HuH-7.5 (cell line): Measurements from ENCODE around the gene HS3ST2.
"Not testable (repeated sequence)": the region's sequence is repeated elsewhere in the genome, so short reads cannot be mapped to it uniquely, and the experiment has no call there.

Experiments
- DNase-seq: peaks from one replicate; pipeline ENCODE4 v3.0.0; 2011; ENCODE audit warnings: low spot score

The HS3ST2 gene

DNA sequence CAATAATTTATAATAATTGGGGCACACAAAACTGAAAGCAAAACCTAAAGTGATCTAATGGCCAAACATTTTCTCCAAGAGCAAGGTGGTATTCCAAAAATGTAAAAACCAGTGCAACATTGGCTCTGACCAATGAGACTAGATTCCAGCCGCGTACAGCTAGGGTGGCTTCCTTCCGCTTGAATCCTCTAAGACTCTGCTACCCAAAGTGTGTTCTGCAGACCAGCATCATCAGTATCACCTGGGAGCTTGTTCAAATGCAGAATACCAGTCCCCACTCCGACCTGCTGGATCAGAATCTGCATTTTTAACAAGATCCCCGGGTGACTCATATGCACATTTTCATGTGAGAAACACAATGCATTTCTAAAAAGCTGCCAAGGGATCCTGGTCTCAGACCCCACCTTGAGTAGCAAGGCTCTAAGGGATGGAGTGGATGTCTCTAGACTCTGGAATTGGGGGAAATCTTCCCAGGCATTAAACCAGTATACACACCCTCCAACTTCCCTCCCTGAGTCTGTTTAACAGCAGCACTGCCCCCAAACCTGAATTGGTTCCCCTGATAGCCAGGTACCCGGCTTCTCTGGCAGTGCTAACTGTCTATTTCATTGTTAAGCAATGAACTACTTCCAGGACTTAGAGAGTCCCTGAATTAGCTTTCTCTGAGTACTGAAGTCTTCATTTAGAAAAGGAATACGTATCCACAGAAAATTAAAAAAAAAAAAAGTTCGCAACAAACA is 118.2 kb downstream of the HS3ST2 start:
- no peak for DNase-seq

DNA sequence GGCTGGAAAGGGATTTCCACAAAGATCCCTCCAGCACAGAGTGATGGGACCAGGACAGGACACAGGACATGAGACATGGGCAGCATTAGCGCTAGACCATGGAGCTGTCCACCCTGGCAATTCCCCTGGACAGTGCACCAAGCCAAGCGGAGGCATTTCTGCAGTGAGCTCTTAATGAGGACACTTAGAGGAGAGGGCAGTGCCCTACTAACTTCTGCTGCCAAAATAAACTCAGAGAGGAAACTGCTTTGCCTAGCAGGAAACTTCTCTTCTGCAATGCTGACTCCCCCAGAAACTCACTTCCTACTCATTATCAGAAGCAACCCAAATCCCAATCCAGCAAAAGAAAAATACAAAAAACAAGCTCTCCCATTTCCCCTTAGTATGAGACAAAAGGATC is 119.2 kb downstream of the HS3ST2 start:
- DNase-seq, result no peak

DNA sequence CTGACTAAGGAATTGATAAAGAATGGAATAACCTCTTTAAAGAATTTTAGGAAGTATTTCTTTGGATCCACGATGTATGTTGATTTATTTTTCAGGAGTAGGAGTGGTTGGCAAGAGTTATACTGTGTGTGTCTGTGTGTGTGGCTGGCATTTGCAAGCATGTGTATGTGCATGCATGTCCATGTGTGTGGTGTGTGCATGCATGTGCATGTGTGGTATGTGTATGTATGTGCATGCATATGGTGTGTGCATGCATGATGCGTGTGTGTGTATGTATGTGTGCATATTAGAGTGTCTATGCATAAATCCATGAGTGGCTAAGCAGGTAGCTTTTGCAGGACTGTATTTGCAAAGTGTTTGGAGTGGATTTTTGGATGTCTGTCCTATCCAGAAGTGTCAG is 120.8 kb downstream of the HS3ST2 start:
- no peak for DNase-seq

DNA sequence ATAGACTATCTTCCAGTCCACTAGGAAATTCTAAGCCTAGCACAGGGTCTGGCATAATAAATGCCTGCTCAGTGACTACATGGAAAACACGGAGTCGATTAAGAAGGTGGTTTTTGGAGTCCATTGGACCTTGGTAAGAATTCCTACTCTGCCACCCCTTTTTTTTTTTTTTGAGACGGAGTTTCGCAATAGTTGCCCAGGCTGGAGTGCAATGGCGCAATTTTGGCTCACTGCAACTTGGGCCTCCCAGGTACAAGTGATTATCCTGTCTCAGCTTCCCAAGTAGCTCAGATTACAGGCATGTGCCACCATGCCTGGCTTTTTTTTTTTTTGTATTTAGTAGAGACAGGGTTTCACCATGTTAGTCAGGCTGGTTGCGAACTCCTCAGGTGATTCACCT is 123.2 kb downstream of the HS3ST2 start:
- DNase-seq, result no peak

DNA sequence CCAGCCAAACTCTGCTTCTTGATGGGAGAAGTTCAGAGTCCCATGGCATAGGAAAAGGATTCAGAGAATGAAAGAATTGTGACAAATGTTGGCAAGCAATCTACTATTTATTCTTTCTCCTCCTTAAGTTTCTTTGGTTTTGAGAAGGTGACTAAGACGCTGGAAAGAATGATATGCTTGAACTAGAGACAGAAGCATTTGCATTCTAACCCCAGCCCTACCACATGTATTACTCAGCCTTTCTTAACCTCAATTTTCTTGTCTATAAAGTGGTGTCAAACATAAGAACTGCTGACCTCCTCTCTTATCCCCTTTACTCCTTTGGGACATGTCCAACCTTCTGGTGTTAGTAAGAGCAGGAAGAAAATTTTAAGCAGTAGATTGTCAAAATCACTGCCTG is 124.7 kb downstream of the HS3ST2 start:
- DNase-seq, result no peak

DNA sequence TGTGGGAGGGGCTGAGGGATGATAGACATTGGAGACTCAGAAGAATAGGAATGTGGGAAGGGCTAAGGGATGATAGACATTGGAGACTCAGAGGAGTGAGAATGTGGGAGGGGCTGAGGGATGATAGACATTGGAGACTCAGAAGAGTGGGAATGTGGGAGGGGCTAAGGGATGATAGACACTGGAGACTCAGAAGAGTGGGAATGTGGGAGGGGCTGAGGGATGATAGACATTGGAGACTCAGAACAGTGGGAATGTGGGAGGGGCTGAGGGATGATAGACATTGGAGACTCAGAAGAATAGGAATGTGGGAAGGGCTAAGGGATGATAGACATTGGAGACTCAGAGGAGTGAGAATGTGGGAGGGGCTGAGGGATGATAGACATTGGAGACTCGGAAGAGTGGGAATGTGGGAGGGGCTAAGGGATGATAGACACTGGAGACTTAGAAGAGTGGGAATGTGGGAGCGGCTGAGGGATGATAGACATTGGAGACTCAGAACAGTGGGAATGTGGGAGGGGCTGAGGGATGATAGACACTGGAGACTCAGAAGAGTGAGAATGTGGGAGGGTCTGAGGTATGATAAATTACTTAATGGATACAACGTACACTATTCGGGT is 125.9 kb downstream of the HS3ST2 start:
- DNase-seq, result not testable (repeated sequence)

DNA sequence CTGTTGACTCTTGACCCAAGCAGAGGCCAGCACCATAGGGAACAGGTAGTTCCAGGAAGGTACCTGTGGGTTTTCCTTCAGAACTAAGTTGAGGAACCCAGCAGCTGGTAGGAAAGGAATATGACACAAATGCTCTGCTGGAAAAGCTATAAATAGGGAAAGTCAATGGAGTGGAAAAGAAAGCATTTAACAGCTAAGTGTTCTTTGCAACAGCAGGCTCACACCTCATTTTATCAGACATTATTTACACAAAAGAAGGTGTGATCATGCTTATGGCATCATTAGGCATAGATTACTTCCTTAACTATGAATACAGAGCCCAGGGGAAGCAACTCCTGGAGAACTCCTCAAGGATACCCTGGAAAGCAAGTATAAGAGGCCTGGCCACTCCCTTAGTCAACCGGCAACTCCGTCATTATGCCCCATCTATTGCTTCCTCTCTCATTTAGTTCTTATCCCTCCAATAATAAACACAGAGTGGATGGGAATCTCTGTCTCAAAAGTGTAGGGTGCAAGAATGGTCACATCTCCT is 128.1 kb downstream of the HS3ST2 start:
- DNase-seq, result no peak

DNA sequence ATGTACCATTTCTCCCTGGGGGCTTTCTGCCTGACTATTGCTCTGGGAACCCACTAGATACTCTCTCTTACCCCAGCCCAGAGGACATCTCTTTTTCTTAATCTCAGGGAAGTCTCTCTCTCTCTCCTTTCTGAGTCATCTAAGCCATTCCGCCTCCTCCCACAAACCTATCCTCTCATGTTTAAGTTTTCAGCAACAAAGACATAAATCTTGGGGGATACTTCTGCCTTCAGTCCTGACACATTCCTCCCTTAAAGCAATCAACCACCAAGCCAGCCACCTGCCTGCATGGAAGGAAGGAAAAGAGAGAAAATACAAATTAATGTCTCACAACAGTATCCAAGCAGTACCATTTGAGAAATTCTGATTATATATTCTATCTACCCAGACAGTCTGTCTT is 128.8 kb downstream of the HS3ST2 start:
- no peak for DNase-seq

DNA sequence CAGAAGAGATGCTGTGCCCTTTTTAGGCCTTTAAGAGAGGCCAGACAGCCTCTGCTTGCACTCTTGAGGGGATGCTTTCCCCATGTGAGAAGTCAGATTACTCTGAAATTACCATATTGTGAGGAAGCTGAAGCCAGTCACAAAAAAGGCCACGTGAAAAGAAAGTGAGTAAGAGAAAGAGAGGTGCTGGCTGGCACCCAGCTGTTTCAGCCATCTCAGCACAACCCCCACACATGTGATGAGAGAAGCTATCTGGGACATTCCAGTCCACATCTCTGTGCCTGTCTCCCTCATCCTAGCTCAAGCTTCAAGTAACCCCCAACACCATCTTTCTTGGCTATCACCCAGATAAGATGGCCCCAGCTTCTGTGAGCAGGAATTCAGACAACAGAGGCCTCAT is 131.4 kb downstream of the HS3ST2 start:
- no peak for DNase-seq

DNA sequence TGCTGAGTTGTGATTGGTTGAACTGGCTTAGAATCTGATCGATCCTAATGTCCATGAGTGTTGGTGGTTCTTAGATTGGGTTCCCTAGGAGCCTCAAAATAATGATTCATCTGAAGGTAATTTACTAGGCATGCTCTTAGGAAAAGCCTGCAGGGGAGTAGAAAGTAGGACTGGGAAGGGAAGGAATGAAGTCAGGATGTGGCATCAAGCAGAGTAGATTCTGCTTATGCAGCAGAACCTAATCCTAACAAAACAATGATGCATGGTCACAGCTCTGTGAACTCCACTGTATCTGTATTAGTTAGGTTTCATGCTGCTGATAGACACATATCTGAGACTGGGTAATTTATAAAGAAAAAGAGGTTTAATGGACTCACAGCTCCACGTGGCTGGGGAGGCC is 132.5 kb downstream of the HS3ST2 start:
- DNase-seq, result no peak

DNA sequence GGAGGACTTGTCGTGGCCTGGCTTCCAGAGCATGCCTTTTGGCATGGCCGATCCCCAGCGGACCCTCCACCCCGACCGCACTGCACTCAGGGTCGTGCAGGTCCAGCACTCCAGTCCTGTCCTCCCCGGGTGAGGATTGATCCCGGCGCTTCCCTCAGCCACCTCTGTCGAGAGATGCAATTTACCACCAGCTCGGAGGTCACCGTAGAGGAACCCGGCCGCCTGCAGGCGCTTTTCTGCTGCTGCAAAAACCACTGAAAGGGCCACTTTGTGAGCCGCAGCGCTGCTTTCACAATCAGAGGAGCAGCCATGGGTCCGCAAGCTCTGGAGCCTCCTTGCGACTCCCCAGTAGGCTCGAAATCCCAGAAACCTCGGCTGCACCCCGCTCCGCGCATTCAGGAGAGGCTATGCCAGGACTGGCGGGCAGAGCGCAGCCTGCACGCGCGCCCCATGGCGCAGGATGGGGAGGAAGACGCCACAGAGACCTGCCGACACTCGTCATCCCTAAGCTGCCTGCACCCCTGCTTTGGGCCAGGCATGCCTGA is 134.2 kb downstream of the HS3ST2 start:
- DNase-seq, result no peak

DNA sequence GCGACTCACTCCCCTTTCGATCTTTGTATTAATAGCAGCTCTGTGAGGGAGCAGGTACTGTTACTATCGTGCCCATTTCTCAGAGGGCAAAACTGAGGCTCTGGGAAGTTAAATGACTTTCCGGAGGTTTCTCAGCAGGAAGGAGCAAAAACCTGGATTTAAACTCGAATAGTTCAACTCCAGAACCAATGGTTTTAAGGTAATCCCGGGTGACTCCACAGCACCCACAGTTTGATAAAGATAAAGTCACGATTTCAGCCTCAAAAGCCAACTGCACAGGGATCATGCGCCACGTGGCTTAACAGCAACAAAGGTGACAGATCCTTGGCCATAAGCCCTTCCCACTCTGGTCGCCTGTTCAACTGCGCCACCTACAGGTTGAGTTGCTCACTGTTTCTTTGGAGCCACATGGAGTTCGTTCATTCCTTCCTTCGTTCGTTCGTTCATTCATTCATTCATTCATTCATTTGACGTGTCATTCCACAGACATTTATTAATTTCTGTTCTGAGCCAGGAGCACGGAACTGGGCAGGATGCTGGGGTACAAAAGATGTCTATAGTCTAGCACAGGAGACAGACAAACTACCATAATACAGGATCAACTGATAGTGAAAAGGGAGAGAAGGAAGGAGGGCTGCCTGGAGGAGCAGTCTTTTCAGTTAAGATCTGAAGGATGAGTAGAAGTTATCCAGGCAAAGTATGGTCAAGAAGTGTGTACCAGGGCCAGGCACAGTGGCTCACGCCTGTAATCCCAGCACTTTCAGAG is 134.8 kb downstream of the HS3ST2 start:
- peak; percentile 39 for DNase-seq

DNA sequence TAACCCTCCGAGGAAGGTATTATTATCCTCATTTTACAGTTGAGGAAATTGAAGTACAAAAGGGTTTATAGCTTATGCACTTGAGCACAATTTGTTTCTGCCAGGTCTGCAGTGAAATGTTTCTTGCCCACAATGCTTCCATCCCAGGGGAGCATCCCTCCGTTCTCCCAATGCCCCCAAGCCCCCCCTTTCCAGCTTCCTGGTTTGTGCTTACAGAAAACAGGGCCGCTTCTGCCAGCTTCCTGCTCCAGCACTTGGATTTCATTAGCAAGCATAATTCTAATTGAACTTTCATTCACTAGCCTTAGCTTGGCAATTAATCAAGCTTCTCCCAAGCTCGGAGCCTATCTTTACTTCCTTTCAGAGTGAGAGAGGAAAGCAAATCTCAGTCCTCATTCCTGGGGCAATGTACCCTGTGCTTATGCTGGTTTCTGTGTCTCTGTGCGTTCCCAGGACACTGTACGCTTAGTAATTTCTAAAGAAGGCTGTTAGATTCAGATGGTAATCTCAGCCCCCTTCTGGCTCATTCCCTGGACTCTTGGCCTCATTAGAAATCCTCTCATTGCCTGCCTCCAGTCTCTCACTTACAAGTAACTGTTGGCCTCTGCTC is 141.6 kb downstream of the HS3ST2 start:
- no peak for DNase-seq

DNA sequence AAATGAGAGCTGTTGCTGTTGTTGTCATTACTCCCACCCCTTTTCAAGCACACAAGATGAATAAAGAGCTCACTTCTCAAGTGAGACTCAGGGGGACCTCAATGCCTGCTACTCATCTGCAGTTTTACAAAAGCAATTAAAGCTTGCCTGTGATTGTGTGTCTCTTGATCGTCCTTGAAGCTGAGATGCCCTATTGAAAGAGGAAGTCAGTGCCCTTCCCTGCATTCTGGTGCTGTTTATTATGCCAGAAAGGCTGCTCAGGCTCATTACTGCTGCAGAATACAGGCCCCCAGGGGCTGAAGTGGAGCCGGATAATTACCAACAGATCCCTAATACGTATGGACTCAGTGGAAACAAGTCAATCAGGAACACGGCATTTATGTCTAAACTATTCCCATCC is 147.2 kb downstream of the HS3ST2 start:
- no peak for DNase-seq

DNA sequence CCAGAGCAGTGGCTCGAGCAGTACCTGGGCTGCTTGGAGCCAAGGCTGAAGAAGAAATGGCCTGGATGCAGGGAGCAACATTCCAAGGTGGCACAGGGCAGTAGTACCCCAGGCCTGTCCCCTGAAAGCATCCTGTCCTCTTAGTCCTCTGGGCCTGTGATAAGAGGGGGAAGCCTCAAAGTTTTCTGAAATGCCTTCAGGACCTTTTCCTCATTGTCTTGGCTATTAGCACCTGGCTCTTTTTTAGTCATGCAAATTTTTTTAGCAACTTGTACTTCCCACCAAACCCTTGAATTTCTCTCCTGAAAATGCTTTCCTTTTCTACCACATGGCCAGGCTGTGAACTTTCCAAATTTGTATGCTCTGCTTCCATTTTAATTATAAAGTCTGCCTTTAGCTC is 148.9 kb downstream of the HS3ST2 start:
- DNase-seq, result no peak
